SH-SY5Y (cell line): ENCODE measurements around the gene EBF3.

Source experiments
- GATA2 ChIP-seq: IDR thresholded peaks from 2 replicates; pipeline ENCODE4 v1.6.1; 2011; ENCODE audit warnings: mild to moderate bottlenecking, low read depth, low read length
- GATA3 ChIP-seq: IDR thresholded peaks from 2 replicates; pipeline ENCODE4 v1.6.1; 2011; ENCODE audit warnings: low read depth, mild to moderate bottlenecking, low read length, moderate library complexity

DNA sequence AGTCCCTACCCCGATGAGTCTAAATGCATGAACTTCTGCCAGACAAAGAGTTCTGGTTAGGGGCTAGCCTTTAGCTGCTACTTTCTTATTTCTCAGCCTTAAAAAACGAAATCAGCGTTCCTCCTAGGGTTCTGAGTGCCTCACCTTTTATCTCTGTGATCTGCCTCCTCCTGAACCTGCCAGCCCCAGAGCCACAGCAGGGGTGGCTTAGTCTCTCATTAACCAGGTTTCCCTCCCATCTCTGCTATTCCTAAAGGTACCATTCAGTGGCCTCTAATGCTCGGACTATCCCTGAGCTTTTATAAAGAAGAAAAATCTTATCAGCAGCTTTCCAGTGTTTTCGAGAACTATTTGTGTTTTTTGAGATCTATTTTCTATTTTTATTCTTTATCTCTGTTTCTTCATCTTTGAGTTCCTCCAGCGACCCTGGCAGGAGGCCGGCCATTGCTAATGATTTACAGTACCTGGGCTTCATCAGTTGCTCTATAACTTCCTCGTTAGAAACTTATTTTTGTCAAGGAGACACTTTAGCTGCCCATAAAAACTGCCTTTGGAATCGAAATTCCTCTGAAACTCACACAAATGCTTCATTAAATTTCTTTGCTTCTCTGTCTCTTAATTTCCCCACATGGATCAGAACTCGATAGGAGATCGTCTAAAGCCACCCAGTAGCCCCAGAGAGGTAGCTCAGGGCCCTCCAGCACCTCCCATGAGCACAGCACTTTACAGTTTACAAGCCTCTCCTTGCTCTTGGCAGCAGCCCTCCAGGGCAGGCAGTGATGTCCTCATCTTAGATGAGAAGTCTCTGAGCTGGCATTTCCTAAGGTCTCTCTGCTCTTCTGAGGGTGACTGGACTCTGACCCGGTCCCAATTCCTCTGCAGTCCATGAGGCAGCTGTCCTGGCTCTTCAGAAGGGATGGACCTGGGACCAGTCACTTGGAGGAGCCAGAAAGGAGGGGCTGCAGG is 149.1 kb downstream of the EBF3 start:
- TF ChIP-seq GATA3: no peak
- no peak for TF ChIP-seq GATA2
